B cell (primary cell): ENCODE data around the gene CSNK1G3.

ENCODE experiments used
- EZH2 ChIP-seq: IDR thresholded peaks from 2 replicates; pipeline ENCODE4 v1.6.1; 2012; ENCODE audit warnings: borderline replicate concordance, low read depth, mild to moderate bottlenecking, moderate library complexity, low read length; ENCODE audit not compliant: insufficient read depth, poor library complexity, severe bottlenecking
- TF ChIP-seq, protein P1 (sequence below): fragments of 200-600 bp; IDR thresholded peaks from one replicate; pipeline ENCODE4 v1.8.0; 2022; ENCODE audit warnings: antibody characterized with exemption, mild to moderate bottlenecking

GRCh38 chr5:123490974-123491373 is 21.0 kb upstream of the CSNK1G3 start:
- TF ChIP-seq, protein P1, sequence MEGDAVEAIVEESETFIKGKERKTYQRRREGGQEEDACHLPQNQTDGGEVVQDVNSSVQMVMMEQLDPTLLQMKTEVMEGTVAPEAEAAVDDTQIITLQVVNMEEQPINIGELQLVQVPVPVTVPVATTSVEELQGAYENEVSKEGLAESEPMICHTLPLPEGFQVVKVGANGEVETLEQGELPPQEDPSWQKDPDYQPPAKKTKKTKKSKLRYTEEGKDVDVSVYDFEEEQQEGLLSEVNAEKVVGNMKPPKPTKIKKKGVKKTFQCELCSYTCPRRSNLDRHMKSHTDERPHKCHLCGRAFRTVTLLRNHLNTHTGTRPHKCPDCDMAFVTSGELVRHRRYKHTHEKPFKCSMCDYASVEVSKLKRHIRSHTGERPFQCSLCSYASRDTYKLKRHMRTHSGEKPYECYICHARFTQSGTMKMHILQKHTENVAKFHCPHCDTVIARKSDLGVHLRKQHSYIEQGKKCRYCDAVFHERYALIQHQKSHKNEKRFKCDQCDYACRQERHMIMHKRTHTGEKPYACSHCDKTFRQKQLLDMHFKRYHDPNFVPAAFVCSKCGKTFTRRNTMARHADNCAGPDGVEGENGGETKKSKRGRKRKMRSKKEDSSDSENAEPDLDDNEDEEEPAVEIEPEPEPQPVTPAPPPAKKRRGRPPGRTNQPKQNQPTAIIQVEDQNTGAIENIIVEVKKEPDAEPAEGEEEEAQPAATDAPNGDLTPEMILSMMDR: no peak
- no peak for TF ChIP-seq EZH2
